Neural progenitor cell (in vitro differentiated cells): ENCODE measurements around the gene ZBTB49. TPM values are rescaled to one million over a fixed set of nuclear protein-coding genes. Genes with fewer than 3 reads are reported as not detected.
A peak's percentile ranks its signal among the peaks of the same experiment; 100 is the strongest.

Experiments used
- DNase-seq: peaks from one replicate; pipeline ENCODE4 v3.0.0-alpha.2; 2016; ENCODE audit warnings: low spot score
- H2AFZ ChIP-seq: fragments of 200-600 bp; sonication (generic); replicated peaks from 2 replicates; pipeline ENCODE4 v1.6.1; 2016; ENCODE audit warnings: antibody characterized with exemption
- H3F3A ChIP-seq: fragments of 200-600 bp; sonication (generic); 2 replicates; pipeline ENCODE4 v1.6.1; 2016; ENCODE audit warnings: antibody characterized with exemption, low read depth
- H3K27ac ChIP-seq: fragments of 200-600 bp; sonication (generic); 2 replicates; pipeline ENCODE4 v1.5.1; 2016; ENCODE audit warnings: mild to moderate bottlenecking
- H3K27me3 ChIP-seq: fragments of 200-600 bp; sonication (generic); 2 replicates; pipeline ENCODE4 v1.6.1; 2016; ENCODE audit warnings: mild to moderate bottlenecking, moderate library complexity
- H3K36me3 ChIP-seq: fragments of 200-600 bp; sonication (generic); 2 replicates; pipeline ENCODE4 v1.5.1; 2016
- H3K4me1 ChIP-seq: fragments of 200-600 bp; sonication (generic); 2 replicates; pipeline ENCODE4 v1.6.1; 2016; ENCODE audit warnings: mixed run types
- H3K4me2 ChIP-seq: fragments of 200-600 bp; sonication (generic); 2 replicates; pipeline ENCODE4 v1.6.1; 2016
- H3K4me3 ChIP-seq: fragments of 200-600 bp; sonication (generic); 2 replicates; pipeline ENCODE4 v1.5.1; 2016
- H3K79me2 ChIP-seq: fragments of 200-600 bp; sonication (generic); 2 replicates; pipeline ENCODE4 v1.6.1; 2016; ENCODE audit warnings: low read depth
- H3K9ac ChIP-seq: fragments of 200-600 bp; sonication (generic); 2 replicates; pipeline ENCODE4 v1.6.1; 2016
- H3K9me3 ChIP-seq: fragments of 200-600 bp; sonication (generic); 2 replicates; pipeline ENCODE4 v1.5.1; 2016; ENCODE audit warnings: low read depth
- H4K20me1 ChIP-seq: fragments of 200-600 bp; sonication (generic); 2 replicates; pipeline ENCODE4 v1.6.1; 2016; ENCODE audit warnings: low read depth
- H3K27ac Mint-ChIP-seq: 3 replicates; pipeline ENCODE4 v1.8.0; 2021; ENCODE audit warnings: mixed read lengths
- H3K27me3 Mint-ChIP-seq: 2 replicates; pipeline ENCODE4 v1.8.0; 2022; ENCODE audit warnings: low read depth, mild to moderate bottlenecking, inconsistent platforms, moderate library complexity, mixed read lengths; ENCODE audit not compliant: insufficient read depth
- H3K36me3 Mint-ChIP-seq: 3 replicates; pipeline ENCODE4 v1.8.0; 2021; ENCODE audit warnings: mixed read lengths
- H3K4me1 Mint-ChIP-seq: 3 replicates; pipeline ENCODE4 v1.8.0; 2021; ENCODE audit warnings: mixed read lengths
- H3K4me3 Mint-ChIP-seq: 3 replicates; pipeline ENCODE4 v1.8.0; 2021; ENCODE audit warnings: mild to moderate bottlenecking, moderate library complexity, mixed read lengths
- H3K9me3 Mint-ChIP-seq: 3 replicates; pipeline ENCODE4 v1.8.0; 2020; ENCODE audit warnings: mixed read lengths
- CTCF ChIP-seq: fragments of 200-600 bp; sonication (generic); IDR thresholded peaks from 2 replicates; pipeline ENCODE4 v1.5.1; 2017; ENCODE audit warnings: antibody characterized with exemption, mild to moderate bottlenecking
- EZH2 ChIP-seq: fragments of 200-600 bp; sonication (generic); IDR thresholded peaks from 2 replicates; pipeline ENCODE4 v1.6.1; 2017; ENCODE audit warnings: antibody characterized with exemption, mild to moderate bottlenecking, moderate library complexity
- EZH2phosphoT487 ChIP-seq: fragments of 200-600 bp; sonication (generic); IDR thresholded peaks from 2 replicates; pipeline ENCODE4 v1.6.1; 2017; ENCODE audit warnings: antibody characterized with exemption
- total RNA-seq: library from RNA; depleted of rRNA; stranded (reverse); fragments of >200 nt; gene quantifications from 2 replicates; pipeline ENCODE4 v1.2.3, GENCODE V29; 2015; ENCODE audit warnings: low replicate concordance

Gene ZBTB49
- total RNA-seq, 1 donor from 2014 or later: 20.2 TPM

- H3K79me2 ChIP-seq: peaks cover 69% of the 10 kb centered on the region
- H3K4me3 ChIP-seq: peak overlapping the region; percentile 80
- H3K4me1 ChIP-seq: peaks cover 12% of the 10 kb centered on the region
- TF ChIP-seq EZH2 (no peak), CTCF (no peak), EZH2phosphoT487 (no peak)
- H3K9me3 ChIP-seq: no peaks in the 10 kb centered on the region
- H3K36me3 ChIP-seq: no peaks in the 10 kb centered on the region
- peaks cover 22% of the 10 kb centered on the region for H3K4me1 Mint-ChIP-seq
- no peaks in the 10 kb centered on the region for H3K27me3 Mint-ChIP-seq
- no peak overlapping the region for H3K27ac Mint-ChIP-seq
- H3F3A ChIP-seq: no peaks in the 10 kb centered on the region
- no peak for DNase-seq
- H2AFZ ChIP-seq: no peak overlapping the region
- H3K4me3 Mint-ChIP-seq: peak overlapping the region; percentile 97
- H4K20me1 ChIP-seq: peaks cover 30% of the 10 kb centered on the region
- H3K4me2 ChIP-seq: peak overlapping the region; percentile 95
- peak overlapping the region; percentile 72 for H3K9ac ChIP-seq
- H3K27me3 ChIP-seq: no peaks in the 10 kb centered on the region
- H3K27ac ChIP-seq: no peak overlapping the region
- H3K36me3 Mint-ChIP-seq: peaks cover 3% of the 10 kb centered on the region
- no peaks in the 10 kb centered on the region for H3K9me3 Mint-ChIP-seq
Observed at GRCh38 chr4:4289055-4289454, 996 bp upstream of the ZBTB49 start.

- H2AFZ ChIP-seq: peak overlapping the region; percentile 88
- no peak overlapping the region for H3K27ac ChIP-seq
- H3K4me1 ChIP-seq: peaks cover 12% of the 10 kb centered on the region
- H3K79me2 ChIP-seq: peaks cover 74% of the 10 kb centered on the region
- no peak for DNase-seq
- H3K4me3 ChIP-seq: peak overlapping the region; percentile 80
- Mint-ChIP-seq H3K9me3 (no peaks in the 10 kb centered on the region), H3K4me3 (peak overlapping the region; percentile 97), H3K27ac (no peak overlapping the region), H3K36me3 (peaks cover 2% of the 10 kb centered on the region), H3K27me3 (no peaks in the 10 kb centered on the region), H3K4me1 (peaks cover 22% of the 10 kb centered on the region)
- H3K9ac ChIP-seq: peak overlapping the region; percentile 72
- H4K20me1 ChIP-seq: peaks cover 30% of the 10 kb centered on the region
- no peaks in the 10 kb centered on the region for H3K9me3 ChIP-seq
- peak overlapping the region; percentile 95 for H3K4me2 ChIP-seq
- TF ChIP-seq EZH2phosphoT487: no peak
- no peak for TF ChIP-seq CTCF
- no peaks in the 10 kb centered on the region for H3K36me3 ChIP-seq
- H3F3A ChIP-seq: no peaks in the 10 kb centered on the region
- H3K27me3 ChIP-seq: no peaks in the 10 kb centered on the region
Observed at GRCh38 chr4:4289597-4289940, 482 bp upstream of the ZBTB49 start.

- Mint-ChIP-seq H3K4me3 (no peak overlapping the region), H3K4me1 (peaks cover 22% of the 10 kb centered on the region), H3K9me3 (no peaks in the 10 kb centered on the region), H3K27me3 (no peaks in the 10 kb centered on the region), H3K36me3 (peaks cover 4% of the 10 kb centered on the region), H3K27ac (no peak overlapping the region)
- Histone ChIP-seq H4K20me1 (peaks cover 37% of the 10 kb centered on the region), H3K4me3 (no peak overlapping the region), H3K9me3 (no peaks in the 10 kb centered on the region), H3K4me2 (no peak overlapping the region), H3K36me3 (no peaks in the 10 kb centered on the region), H3K27ac (no peak overlapping the region), H2AFZ (no peak overlapping the region), H3K79me2 (peaks cover 70% of the 10 kb centered on the region), H3K9ac (no peak overlapping the region), H3F3A (no peaks in the 10 kb centered on the region), H3K27me3 (no peaks in the 10 kb centered on the region), H3K4me1 (peaks cover 12% of the 10 kb centered on the region)
- TF ChIP-seq CTCF (no peak), EZH2 (no peak), EZH2phosphoT487 (no peak)
- no peak for DNase-seq
Observed at GRCh38 chr4:4293279-4293678, 3.2 kb downstream of the ZBTB49 start.
